HepG2 (cell line): ENCODE results near the gene LUZP2. TPM values are rescaled to one million over a fixed set of nuclear protein-coding genes. Genes with fewer than 3 reads are reported as not detected.

ENCODE experiments used
- ATAC-seq: fragments of 200-7000 bp; cut with Tn5 transposase; 3 replicates; pipeline ENCODE4 v1.9.1; 2020; ENCODE audit warnings: mild to moderate bottlenecking, moderate library complexity
- BruUV-seq: library from RNA; stranded (reverse); fragments of 400-500 nt; replicated peaks from 2 replicates; lab custom pipeline; 2021; lab: Mats Ljungman, UMichigan
- CTCF ChIA-PET: fragments of 300-600 bp; formaldehyde crosslinking; extraction: SDS; loops from one replicate; lab custom pipeline; 2021; ENCODE audit warnings: low total read pairs, inconsistent platforms, low intra/inter-chr PET ratio; lab: Yijun Ruan, JAX
- POLR2A ChIA-PET: fragments of 350-600 bp; sonication (Branson Sonifier 250); formaldehyde crosslinking; loops from one replicate; lab custom pipeline; 2020; ENCODE audit warnings: antibody characterized with exemption, inconsistent platforms; lab: Yijun Ruan, JAX
- DNase-seq: peaks from one replicate; pipeline ENCODE4 v3.0.0-alpha.2; 2015; ENCODE audit warnings: low spot score
- FAIRE-seq: peaks from 3 replicates; lab custom pipeline; 2011; peaks lifted over from hg19 to GRCh38; lab: Jason Lieb, UNC
- H2AFZ ChIP-seq: one replicate; pipeline ENCODE4 v1.6.1; 2011; ENCODE audit warnings: low read length, inconsistent platforms
- H3K27ac ChIP-seq: fragments of 300-600 bp; 3 replicates; pipeline ENCODE4 v1.8.0; 2011; ENCODE audit warnings: mixed run types, mild to moderate bottlenecking, mixed read lengths, low read length, inconsistent platforms; ENCODE audit not compliant: insufficient read depth; ENCODE audit errors: extremely low read length
- H3K27me3 ChIP-seq, 2 experiments: fragments of 200-600 bp in 1 of 2; 2 replicates in 1 of 2; 3 replicates in 1 of 2; pipeline versions ENCODE4 v1.6.0 to v1.8.0; 2011; ENCODE audit warnings: low read length in 2 of 2, mild to moderate bottlenecking in 2 of 2, moderate library complexity in 2 of 2, inconsistent platforms in 1 of 2; ENCODE audit not compliant: insufficient read depth in 2 of 2, control insufficient read depth in 1 of 2
- H3K36me3 ChIP-seq, 2 experiments: fragments of 200-600 bp in 1 of 2; replicated peaks in 1 of 2; 2 replicates in 1 of 2; 3 replicates in 1 of 2; pipeline versions ENCODE4 v1.5.1 to v1.8.0; 2011; ENCODE audit warnings: low read length in 2 of 2, inconsistent platforms in 1 of 2; ENCODE audit not compliant: insufficient read depth in 2 of 2, control insufficient read depth in 1 of 2
- H3K4me1 ChIP-seq: 2 replicates; pipeline ENCODE4 v1.5.1; 2012; ENCODE audit warnings: low read length, inconsistent platforms; ENCODE audit not compliant: insufficient read depth
- H3K4me2 ChIP-seq: 2 replicates; pipeline ENCODE4 v1.6.0; 2011; ENCODE audit warnings: low read depth, low read length, inconsistent platforms
- H3K4me3 ChIP-seq, 3 experiments: fragments of 200-600 bp in 1 of 3; sonication (generic), shearing (Covaris generic) in 1 of 3; replicated peaks in 1 of 3; 2 replicates each; pipeline ENCODE4 v1.5.1; 2011 to 2016; ENCODE audit warnings: low read length in 3 of 3, inconsistent platforms in 2 of 3, low read depth in 2 of 3, mild to moderate bottlenecking in 2 of 3, control low read depth in 1 of 3, mixed read lengths in 1 of 3; ENCODE audit not compliant: insufficient read depth in 1 of 3
- H3K79me2 ChIP-seq: one replicate; pipeline ENCODE4 v1.6.1; 2011; ENCODE audit warnings: low read length, inconsistent platforms; ENCODE audit not compliant: insufficient read depth
- H3K9ac ChIP-seq: 2 replicates; pipeline ENCODE4 v1.6.0; 2011; ENCODE audit warnings: mild to moderate bottlenecking, low read depth, low read length, inconsistent platforms; ENCODE audit not compliant: insufficient read depth
- H3K9me3 ChIP-seq: 2 replicates; pipeline ENCODE4 v1.5.1; 2012; ENCODE audit warnings: mild to moderate bottlenecking, low read length
- H4K20me1 ChIP-seq: 2 replicates; pipeline ENCODE4 v1.6.0; 2011; ENCODE audit warnings: inconsistent platforms, mild to moderate bottlenecking, low read length, moderate library complexity; ENCODE audit not compliant: insufficient read depth
- ELK4 ChIP-seq: sonication (generic); formaldehyde crosslinking; IDR thresholded peaks from 2 replicates; pipeline ENCODE4 v1.9.0; 2021; ENCODE audit warnings: missing genetic modification reagents, borderline replicate concordance
- GFI1 ChIP-seq: sonication (generic); formaldehyde crosslinking; IDR thresholded peaks from 2 replicates; pipeline ENCODE4 v1.5.0; 2020; ENCODE audit warnings: missing genetic modification reagents, mild to moderate bottlenecking, borderline replicate concordance
- GPN1 ChIP-seq: sonication (generic); formaldehyde crosslinking; IDR thresholded peaks from 2 replicates; pipeline ENCODE4 v1.5.1; 2020; ENCODE audit warnings: missing genetic modification reagents, borderline replicate concordance
- HCFC1 ChIP-seq: fragments of 150-350 bp; IDR thresholded peaks from 2 replicates; pipeline ENCODE4 v1.6.1; 2014; ENCODE audit warnings: low read depth, low read length
- SRSF1 ChIP-seq: fragments of 200-400 bp; formaldehyde crosslinking; optimal IDR thresholded peaks from 2 replicates; pipeline ENCODE3; 2017; ENCODE audit warnings: mild to moderate bottlenecking, low read depth, low read length, moderate library complexity
- ZNF674 ChIP-seq: sonication (generic); formaldehyde crosslinking; IDR thresholded peaks from 2 replicates; pipeline ENCODE4 v1.5.0; 2020; ENCODE audit warnings: low read depth, mild to moderate bottlenecking, missing genetic modification reagents
- WGBS: methylation state at CpG from one replicate; pipeline ENCODE4 v1.1.6; 2017; ENCODE audit warnings: low lambda C conversion rate; 5-methylcytosine and 5-hydroxymethylcytosine counted together
- in situ Hi-C: cut with HindIII; loops from 2 replicates; pipeline ENCODE4 v1.10.0; 2017; ENCODE audit warnings: low pct_unique_long_range_greater_than_20kb; ENCODE audit not compliant: extremely low pct_ligation_motif_present
- intact Hi-C: fragments of 100-400 bp; cut with micrococcal nuclease; formaldehyde crosslinking; loops from one replicate; pipeline ENCODE4 v1.10.0; 2022; ENCODE audit not compliant: unreplicated experiment
- polyA plus RNA-seq, 8 experiments: library from polyadenylated mRNA; depleted of rRNA in 3 of 8; stranded (reverse) in 7 of 8; unstranded in 1 of 8; fragments of >200 nt; fragmentation: Illumina TruSeq in 4 of 8; extraction: Trizol in 4 of 8; gene quantifications; 2 replicates each; pipeline versions ENCODE4 v1.2.1 to v1.2.3, GENCODE V29; 2011 to 2016; ENCODE audit warnings: low read depth in 4 of 8, missing spikeins in 1 of 8, mixed read lengths in 1 of 8; ENCODE audit not compliant: insufficient read depth in 1 of 8
- total RNA-seq, 5 experiments: library from RNA; depleted of rRNA; stranded (reverse); fragments of >200 nt; fragmentation: Illumina TruSeq; extraction: Trizol; gene quantifications; 2 replicates each; pipeline ENCODE4 v1.2.3, GENCODE V29; 2016; ENCODE audit warnings: low read depth in 1 of 5

LUZP2 gene
- total and polyA plus RNA-seq, 2 of the 13 experiments (the other 11 are each of a cell fraction or from before 2014, with no cell fraction given): not detected

GRCh38 chr11:24739637-24740036 lies 242.8 kb downstream of the LUZP2 start:
- H4K20me1 ChIP-seq: no peaks in the 10 kb centered on the region
- in situ Hi-C loops: no loop called here
- H3K27ac ChIP-seq: no peak overlapping the region
- H3K9ac ChIP-seq: no peak overlapping the region
- H3K9me3 ChIP-seq: no peaks in the 10 kb centered on the region
- CTCF ChIA-PET: no interaction called here
- no peak for DNase-seq
- TF ChIP-seq HCFC1 (no peak), GPN1 (CRISPR knock-in tag) (no peak), SRSF1 (no peak), GFI1 (CRISPR knock-in tag) (no peak), ZNF674 (CRISPR knock-in tag) (no peak), ELK4 (CRISPR knock-in tag) (no peak)
- TF ChIP-seq, all 625 proteins: peak for 0
- H3K36me3 ChIP-seq: no peaks in the 10 kb centered on the region
- intact Hi-C loops: no loop called here
- FAIRE-seq (no peak), ATAC-seq (no peak)
- POLR2A ChIA-PET: no interaction called here
- H3K79me2 ChIP-seq: no peaks in the 10 kb centered on the region
- H3K27me3 ChIP-seq: no peaks in the 10 kb centered on the region
- WGBS: 15% methylated on average over 4 of the region's 4 CpGs
- no peaks in the 10 kb centered on the region for H3K4me1 ChIP-seq
- no TSS peak for BruUV-seq
- no peak overlapping the region for H2AFZ ChIP-seq
- no peak overlapping the region for H3K4me3 ChIP-seq
- no peak overlapping the region for H3K4me2 ChIP-seq
